ENCODE data around the gene CEBPG.

The CEBPG gene

DNA sequence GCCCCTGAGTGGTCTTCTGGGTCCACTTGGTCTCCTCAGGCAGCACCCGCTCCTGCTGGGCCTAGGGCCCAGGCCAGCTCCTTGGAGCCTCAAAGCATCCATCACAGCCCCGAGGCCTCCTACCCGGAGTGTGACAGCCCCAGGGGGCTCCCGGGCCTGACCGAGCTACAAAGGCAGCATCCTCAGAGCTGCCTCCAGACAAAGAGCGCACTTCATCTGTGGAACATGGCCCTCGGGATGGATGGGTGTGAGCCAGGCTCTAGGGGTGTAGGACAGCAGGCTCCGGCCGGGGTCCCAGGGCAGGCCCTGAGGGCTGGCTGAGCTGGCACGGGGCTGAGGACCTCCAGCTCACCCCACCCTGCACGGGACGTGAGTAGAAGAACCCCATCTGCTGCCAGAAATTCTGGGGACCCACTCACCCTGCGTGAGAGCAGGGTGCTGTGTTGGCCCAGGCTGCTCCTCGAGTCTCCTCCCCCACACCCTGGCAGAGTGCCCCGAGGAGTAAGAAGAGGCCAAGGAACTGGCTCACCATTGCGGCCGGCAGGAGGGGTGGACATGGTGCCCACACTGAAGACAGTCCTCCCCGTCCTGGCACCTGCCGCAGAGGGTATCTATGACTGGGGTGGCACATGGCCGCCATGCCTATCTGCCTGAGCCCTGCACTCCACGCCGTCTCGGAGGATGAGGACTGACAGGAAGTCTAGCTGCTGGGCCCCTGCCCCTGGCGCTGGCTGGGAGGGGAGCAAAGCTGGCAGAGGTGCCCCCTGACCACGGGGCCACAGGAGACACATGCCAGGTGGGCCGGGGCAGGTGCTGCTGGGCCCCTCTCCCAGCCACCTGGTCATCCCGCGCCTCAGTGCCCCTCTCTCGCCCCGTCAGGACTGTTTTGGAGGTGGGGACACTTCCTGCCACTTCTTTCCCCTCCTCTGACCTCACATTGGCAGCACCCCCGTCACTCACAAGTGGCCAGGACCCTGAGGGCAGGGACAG, 22.3 kb downstream of the CEBPG start:
- no peak for DNase-seq (ENCODE audit: low spot score)

DNA sequence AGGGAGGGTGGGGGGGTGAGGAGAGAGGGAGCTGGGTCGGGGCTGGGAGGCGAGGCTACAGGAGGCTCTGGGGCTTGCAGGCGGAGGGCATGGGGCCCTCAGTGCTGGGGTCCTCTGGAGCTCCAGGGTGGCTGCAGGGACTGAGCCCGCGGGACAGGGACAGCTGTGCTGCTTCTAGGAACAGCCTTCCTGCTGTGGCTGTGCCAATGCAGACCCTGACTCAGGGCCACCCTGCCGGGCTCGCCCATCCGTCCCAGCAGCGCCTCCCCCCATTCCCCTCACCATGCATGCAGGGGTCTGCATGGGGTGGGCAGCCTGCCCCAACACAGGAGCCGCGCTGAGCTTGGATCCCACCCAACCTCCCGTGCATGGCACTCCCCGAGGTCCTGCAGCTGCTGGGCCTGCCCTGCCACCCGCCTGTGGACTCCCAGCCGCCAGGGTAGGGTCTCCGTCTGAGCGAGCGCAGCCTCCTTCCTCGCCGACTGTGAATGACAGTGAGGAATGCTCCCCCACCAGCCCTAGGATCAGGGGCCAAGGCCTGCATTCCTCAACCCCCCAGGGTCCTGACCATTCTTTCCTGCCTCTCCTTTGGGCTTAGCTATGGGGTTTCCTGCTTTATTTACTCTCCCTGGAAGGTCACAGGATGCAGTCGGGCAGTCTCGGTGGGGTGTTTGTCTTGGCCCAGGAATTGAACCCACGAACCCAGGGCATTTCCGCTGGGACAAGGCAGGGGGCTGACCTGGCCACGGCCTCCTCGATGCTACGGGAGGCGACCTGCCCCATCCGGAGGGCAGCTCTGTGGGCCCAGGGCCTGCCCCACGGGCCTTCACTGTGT, 23.4 kb downstream of the CEBPG start:
- no peak for DNase-seq (ENCODE audit: low spot score)

DNA sequence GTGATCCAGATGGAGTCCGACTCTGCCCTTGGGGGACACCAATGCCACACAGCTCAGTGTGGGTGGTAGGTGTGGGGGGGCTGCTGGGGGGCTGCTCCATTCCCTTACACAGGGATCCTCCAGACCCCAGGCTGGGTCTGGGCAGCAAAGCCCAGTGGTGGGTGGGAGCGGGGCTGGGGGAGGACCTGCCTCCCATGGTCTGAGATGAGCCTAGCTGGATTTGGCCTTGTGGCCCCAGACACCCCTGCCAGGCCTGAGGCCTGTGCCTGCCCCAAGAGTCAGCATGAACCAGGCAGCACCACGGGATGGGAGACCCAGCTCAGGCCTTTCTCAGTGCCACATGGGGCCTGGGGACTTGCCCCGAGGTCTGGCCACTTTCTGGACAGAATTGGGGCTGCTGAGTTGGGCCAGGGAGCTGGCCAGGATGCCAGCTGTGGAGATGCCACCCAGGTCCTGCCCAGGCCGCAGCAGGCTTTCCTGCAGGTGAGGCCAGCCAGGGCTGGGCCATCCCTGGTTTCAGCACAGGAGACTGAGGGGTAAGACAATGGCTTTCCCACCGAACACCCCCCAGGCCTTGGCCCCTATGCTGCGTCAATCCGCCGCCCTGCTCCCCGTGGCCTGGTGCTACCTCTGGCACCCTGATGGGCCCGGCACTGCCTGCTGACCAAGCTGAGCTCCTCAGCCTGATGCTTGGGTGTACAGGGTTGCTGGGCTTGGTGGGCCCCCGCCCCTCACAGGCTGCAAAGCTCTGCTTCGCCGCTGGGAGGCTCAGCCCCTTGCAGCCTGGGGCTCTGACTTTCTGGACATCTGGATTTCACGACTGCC, 24.2 kb downstream of the CEBPG start:
- no peak for DNase-seq (ENCODE audit: low spot score)

DNA sequence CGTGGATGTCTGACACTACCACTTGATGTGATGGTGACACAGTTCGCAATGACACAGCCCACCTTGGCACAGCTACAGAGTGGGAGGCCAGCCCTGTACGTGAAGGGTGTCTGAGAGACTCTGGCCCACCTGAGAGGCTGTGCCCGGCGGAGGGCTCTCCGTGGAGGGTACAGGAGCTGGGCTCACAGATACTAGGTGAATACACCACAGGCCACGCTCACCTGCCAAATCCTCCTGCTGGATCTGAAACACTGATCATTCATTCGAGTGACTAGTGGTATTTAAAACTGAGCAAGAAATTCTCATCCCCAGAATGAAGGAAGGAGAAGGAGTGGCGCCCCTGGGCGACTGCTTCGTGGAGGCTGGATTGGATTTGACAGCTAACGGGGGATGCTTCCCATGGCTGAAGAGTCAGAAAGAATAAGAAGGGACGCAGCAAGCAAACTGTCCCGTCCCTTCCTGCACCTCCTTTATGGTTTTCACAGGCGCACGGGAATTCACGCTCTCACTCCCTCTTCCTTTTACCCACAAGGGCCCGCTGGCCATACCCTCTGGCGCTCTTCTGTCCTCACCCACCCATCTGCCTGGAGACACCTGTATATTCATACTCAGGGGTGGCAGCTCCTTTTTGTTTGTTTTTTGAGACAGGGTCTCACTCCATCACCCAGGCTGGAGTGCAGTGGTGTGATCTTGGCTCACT, 25.0 kb downstream of the CEBPG start:
- no peak for DNase-seq (ENCODE audit: low spot score)

DNA sequence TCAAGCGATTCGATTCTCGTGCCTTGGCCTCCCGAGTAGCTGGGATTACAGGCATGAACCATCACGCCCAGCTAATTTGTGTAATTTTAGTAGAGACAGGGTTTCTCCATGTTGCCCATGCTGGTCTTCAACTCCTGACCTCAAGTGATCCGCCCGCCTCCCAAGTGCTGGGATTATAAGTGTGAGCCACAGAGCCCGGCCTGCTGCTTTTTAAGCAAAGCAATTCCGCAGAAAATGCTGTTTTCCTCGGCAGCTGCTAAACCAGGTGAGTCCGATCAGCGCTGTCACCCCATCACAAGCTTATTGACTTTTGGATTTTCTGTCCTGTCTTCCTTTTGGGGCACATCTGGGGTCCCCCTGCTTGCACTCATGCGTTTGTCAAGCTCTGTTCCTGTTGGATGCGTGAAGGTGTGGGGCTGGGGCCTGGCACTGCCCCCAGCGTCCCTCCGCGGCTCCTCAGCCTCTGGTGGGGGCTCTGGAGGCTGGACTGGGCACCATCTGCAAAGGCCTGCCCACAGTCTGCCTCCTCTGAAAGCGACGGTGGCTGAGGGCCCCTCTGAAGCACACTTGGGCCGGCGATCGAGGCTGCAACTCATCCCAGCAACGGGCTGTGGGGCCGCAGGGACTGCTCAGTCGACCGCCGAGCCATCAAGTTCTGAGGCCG, 25.7 kb downstream of the CEBPG start:
- DNase-seq (ENCODE audit: low spot score): no peak

DNA sequence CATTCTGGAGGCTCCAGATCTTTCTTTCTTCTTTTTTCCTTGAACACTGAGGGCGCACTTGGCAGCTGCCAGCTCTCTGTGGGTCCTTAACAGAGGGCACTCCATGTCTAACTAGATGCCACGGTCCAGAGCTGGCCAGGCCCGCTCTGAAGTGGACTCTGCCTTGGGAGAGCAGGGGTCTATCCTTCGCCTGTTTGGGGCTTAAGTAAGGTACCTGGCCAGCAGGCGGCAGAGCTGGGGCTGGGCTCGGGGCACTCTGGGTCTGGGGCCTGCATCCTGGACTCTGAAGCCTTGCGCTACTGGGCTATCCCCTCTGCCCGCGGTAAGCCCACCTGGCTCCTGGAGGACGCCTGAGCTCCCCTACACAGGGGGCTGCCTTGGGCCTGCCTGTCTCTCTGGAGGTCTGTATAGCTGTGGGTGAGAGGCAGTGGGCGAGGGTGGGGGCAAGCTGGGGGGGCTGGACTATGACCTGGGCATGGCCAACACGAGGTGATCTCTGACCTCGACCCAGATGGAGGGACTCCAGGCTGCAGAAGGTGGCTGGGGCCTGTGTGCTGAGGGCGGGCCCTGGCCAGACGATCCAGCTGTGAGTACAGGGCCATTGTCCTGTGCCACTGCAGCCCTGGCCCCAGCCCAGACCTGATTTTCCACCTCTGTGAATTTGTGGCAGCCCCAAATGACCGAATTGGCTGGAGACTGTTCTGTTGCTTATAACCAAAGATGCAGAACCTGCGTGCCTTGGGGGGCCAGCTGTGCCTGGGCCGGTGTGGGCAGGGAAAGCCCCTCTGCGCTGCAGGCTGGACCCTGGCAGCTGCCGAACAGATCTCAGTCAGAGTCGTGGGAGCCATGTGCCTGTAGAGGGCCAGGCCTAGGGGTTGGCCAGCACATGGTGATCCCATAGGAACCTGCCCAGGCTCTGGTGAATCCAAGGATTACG, 26.5 kb downstream of the CEBPG start:
- DNase-seq (ENCODE audit: low spot score): no peak

DNA sequence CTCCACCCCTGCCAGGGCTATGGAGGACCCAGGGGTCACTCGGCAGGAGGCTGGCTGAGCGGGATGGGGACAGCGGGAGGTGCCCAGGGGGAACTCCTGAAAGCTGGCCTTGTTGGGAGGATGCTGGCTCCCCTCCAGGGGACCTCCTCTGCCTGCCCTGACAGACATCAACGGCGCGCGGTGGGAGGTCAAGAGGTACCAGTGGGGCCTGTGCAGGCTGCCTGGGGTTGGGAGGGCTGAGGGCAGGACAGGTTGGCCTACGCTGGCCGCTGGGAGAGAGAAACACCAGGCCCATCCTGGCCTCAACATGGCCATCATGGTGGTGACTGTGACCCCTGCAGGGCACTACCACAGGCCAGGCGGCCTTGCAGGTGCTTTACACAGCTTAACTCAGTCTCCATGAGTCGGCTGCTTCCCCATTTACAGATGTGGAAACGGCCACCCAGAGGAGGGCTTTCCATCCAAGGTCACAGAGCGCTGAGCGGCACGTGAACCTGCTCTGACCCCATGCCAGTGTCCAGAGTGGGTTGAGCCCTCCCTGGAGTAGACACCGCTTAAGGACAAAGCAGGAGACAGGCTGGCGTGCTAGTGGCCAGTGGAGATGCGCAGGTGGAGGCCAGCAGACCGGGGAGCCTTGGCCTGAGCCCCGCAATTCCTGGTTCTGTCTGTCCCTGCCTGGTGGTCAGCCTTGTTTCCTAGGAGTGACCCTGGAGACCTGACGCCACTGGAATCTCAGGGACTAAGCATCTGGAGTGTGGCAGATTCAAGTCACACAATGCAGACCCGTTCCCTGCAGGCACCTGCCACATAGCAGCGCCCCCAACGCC, 27.6 kb downstream of the CEBPG start:
- no peak for DNase-seq (ENCODE audit: low spot score)

DNA sequence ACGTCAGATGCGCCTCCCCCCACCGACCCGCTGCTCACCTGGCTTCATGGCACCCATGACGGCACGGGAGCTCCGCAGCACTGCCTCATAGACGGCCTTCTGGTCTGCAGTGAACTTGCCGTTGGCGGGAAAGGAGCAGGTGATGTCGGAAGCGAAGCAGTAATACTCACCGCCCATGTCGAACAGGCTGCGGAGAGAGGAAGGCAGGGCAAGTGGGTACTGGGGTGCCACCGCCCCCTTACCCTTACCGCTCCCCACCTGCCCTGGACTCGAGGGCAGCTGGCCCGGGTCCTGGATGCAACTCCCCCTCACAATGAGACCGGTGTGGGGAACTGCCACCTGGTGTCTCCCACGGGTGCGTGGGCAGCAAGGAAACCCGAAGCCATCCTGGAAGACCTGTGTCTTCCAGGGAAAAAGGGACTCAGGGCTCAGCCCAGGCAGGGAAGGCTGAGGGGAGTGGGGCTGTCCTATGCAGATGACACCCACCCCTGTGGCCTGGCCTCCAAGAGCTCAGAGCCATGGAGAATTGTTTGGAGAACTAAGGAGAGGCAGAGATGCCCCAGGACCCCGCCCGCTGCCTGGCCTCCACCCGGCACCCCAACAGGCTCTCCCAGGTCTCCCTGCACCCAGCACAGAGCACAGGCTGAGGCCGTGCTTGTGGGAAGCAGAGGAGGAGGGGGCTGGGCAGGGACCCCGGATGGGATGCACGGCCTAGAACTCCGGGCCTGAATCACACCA, 28.3 kb downstream of the CEBPG start:
- DNase-seq (ENCODE audit: low spot score): no peak

DNA sequence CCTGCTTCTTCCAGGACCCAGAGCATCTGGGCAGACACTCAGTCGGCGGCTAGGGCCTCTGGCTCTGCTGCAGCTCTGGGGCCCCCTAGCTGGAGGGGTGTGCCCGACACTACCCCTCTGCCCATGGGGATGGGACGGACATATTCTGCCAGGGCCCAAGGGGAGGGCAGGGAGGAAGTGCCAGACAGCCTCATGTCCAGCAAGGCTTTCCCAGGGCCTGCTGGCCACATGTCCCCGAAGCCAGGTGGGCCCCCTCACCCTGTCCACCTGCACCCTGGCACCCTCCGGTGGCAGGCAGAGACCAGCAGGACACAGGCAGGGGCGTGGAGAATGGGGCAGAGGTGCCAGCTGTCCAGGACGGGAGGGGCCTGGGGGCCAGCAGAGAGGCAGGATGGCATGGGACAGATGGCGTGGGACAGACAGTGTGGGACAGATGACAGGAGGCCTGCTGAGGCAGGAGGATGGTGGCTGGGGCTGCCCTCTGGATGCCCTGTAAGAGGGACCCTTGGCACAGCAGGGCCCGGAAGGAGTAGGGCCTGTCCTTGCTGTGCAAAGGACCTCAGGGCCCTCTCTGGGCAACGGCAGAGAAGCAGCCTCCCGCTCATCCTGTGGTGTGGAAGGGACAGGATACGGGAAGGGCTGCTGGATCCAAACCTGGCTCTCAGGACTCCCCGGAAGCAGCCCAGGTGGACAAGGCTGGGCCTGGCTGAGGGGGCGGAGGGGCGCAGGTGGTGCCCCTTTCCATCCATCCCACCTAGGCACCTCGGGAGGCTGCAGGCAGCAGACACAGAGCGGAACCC, 29.1 kb downstream of the CEBPG start:
- DNase-seq (ENCODE audit: low spot score): no peak

DNA sequence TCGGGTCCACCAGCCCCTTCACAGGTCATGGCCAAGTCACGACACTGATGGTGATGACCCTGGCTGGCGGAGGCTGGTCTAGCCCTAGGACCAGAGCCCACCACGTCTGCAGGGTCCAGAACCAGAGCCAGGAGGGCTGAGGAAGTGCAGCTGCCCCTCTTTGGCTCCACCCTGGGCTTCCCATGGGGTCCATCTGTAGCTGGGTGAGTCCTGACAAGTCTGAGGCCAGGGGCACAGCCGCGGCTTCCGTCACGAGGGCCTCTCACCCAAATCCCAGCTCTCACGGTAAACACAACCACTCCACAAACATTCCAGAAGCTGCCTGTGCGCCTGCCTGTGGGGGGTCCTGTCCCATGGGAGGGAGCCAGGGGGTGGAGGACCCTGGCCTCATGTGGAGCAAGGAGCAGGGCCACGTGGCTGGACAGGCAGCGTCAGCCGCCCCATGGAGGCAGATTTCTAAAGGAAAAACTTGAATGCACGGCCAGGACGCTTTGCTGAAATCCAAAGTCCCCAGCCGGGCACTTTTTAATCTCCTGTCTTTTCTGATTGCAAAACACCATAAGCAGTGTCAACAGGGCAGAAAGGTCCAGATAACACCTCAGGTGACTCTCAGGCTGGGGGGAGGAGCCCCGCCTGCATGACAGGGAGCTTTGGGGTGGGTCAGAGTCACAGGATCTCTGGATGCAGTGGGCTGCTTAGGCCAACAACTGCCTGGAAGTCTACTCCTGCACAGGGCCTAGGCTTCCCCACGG, 29.9 kb downstream of the CEBPG start:
- DNase-seq (ENCODE audit: low spot score): no peak

DNA sequence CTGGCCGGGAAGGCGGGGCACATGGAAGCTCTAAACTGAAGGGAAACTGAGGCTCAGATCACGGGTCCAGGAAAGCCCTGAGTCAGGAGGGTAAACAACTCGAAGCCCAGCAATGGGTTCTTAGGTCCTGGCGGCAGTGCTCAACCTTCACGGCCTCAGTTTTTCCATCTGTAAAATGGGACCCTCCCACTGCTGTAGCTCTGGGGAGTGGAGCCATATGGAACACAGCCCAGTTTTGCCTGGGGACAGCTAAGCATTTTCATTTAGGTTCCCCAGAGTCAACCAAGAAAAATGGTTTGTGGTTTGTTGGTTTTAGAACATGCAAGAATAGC, 30.4 kb downstream of the CEBPG start:
- no peak for DNase-seq (ENCODE audit: low spot score)

DNA sequence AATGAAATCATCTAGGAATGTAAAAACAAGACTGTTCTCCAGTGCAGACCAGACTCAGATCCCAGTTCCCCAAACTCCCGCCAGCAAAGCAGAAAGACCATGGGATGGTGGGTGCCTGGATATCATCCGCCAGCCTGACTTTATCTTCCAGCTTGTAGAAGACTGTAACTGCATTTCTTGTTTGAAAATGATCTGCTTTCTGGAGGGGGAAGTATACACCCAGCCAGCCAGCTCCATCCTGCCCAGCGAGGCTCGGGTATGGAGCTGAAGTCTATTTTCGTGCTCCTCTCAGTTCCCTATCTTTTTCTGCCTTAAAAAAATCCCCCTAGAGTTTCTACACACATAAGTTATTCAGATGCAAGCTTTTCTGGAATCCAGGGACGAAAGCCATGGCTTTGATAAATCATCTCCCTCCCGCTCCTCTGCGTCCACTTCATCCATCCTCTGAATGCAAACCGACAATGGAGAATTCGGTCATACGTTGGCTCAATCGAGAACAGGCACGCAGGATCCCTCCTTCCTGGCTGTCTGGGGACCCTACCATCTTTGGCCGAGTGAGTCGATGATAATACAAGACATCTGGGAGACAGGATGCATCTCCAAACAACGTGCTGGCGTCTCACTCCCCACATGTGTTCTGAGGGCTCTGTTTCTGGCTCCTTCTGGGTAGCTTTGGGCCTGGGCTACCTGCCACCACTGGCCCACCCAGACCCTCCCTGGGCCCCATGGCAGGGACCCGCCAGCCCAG, 31.2 kb downstream of the CEBPG start:
- DNase-seq (ENCODE audit: low spot score): no peak

DNA sequence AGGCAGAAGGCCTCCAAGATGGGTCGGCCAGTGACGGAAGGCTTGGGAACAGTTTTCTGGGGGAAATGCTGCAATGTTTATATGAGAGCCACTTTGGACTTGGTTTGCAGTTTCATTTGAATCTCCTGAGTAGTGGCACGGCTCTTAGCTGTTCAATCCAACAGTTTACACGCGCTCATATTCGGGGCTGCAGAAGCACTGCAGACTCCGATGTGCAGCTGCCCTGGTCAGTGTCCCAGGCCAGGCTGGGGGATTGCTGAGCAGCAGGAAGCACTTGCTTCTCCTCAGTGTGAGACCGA, 31.7 kb downstream of the CEBPG start:
- no peak for DNase-seq (ENCODE audit: low spot score)

DNA sequence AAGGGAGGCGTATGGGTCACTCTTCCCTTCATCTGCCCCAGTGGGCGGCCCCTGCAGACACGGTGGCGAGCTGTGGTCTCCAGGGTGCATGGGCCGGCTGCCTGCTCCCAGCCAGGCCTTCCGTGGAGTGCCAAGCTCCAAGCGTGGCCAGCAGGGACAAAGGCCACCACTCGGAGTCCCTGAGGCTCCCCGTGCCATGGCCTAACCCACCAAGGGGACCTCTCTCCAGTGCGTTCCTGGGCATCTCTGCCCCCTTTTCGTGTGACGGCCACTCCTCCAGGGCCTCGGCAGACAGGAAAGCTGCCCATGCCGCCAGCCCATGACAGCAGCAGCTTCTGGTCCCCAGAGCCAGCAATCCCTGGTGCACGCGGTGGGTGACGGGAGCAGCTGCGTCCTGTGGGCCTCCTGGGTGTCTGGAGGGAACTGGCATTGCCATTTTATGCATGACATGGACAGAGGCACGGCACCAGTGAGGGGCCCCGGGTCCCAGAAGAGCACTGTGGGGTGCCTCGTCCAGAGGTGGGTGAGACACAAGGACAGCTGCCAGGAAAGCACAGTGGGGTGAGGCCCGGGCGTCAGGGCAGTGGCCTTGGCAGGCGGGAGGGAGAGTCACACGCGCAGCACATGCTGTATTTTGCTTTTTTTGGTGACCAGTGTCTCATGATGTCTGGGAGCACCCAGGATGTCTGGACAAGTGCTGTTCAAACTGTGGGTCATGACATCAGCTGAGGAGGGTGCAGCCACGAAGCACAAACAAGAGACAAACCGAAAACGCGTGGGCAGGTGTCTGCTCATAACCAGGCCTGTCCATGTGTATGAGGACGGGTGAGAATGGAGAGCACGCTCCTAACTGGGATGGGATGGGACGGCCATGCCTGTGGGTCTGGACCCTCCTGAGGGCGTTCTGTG, 32.3 kb downstream of the CEBPG start:
- DNase-seq (ENCODE audit: low spot score): no peak

DNA sequence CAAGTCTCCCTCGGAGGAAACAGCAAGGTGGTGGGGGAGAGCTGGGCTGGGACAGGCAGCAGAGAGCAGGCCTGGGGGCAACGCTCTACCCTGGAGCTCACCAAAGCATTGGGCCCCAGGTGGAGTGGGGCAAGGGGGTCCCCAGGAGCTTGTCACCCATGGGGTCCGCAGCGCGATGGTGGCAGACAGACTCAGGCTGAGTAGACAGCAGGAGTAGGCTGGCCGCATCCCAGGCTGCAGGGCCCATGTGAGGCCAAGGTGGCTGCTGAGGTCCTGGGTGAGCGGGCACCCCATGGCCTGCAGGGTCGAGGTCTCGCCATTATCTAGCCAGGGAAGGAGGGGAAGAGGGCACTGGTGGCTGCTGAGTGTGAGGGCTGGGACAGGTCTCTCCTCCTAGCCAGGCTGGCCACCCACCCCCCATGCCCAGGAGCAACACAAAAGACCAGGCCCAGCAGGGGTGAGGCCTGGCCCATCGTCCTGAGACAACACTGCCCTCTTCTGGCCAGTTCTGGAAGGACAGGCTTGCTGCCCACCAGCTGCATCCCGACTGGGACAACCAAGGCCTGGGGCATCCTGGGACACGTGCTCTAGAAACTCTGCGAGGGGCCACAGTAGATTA, 33.1 kb downstream of the CEBPG start:
- peak; percentile 92 for DNase-seq (ENCODE audit: low spot score)

Data from ecto neural progenitor cell (in vitro differentiated cells).